ENCODE data around the gene FGF21.

DNA sequence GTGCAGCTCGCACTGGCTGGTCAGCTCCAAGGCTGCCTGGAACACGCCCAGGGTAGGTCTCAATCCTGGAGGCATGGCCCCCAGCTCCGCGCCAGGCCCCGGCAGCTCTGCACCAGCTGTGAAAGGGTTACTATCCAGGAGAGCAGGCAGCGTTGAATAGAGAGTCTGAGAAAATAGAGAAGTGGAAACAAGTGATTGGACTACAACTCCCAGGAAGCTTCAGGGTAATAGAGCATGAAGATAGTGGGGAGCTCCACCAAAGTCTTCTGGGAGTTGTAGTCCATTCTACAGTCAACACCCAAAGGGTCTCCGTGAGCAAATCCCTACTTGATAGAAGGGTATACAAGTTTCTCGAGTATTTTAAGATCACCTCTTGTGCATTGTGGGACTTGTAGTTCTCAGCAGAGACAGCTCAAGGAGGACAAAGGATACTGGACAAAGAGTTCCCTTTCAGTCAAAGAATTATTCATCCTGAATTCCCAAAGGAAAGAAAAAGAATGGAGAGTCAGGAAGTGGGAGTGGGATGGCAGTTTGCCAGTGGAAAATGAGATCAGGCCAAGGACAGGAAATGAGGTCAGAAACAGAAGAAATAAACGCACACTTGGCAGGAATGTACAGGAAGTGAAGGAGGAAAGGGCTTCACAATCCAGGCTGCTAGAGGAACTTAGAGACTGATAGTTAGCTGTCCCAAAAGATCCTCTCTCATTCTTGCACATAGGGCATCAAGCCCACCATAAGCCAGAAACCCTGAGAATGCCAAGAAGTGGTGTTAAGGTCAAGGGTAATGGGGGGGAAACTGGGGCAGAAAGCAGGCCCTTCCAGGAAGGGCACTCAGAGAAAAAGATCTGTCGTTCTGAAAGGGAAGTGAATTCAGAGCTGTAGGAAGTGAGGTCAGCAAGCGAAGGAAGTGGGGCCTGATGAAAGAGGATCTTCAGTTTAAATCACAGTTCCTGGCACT is 30.2 kb upstream of the FGF21 start:
- TF ChIP-seq, protein P1, sequence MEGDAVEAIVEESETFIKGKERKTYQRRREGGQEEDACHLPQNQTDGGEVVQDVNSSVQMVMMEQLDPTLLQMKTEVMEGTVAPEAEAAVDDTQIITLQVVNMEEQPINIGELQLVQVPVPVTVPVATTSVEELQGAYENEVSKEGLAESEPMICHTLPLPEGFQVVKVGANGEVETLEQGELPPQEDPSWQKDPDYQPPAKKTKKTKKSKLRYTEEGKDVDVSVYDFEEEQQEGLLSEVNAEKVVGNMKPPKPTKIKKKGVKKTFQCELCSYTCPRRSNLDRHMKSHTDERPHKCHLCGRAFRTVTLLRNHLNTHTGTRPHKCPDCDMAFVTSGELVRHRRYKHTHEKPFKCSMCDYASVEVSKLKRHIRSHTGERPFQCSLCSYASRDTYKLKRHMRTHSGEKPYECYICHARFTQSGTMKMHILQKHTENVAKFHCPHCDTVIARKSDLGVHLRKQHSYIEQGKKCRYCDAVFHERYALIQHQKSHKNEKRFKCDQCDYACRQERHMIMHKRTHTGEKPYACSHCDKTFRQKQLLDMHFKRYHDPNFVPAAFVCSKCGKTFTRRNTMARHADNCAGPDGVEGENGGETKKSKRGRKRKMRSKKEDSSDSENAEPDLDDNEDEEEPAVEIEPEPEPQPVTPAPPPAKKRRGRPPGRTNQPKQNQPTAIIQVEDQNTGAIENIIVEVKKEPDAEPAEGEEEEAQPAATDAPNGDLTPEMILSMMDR (IDR thresholded peaks at IDR 0.05) = no peak
- peak in 2 of 3 donors; percentile 17 to 27 for TF ChIP-seq POLR2AphosphoS5 (IDR thresholded peaks at IDR 0.05)
